Cardiac atrium fibroblast (primary cell): Measurements from ENCODE around the gene MACIR. TPM values are rescaled to one million over a fixed set of nuclear protein-coding genes. Genes with fewer than 3 reads are reported as not detected.

Experiments used
- total RNA-seq: library from RNA; depleted of rRNA; stranded (reverse); fragments of >200 nt; gene quantifications from 2 replicates; pipeline ENCODE4 v1.2.3, GENCODE V29; 2015

The MACIR gene, protein sequence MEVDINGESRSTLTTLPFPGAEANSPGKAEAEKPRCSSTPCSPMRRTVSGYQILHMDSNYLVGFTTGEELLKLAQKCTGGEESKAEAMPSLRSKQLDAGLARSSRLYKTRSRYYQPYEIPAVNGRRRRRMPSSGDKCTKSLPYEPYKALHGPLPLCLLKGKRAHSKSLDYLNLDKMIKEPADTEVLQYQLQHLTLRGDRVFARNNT
- total RNA-seq: 11.2 and 18.3 TPM in 2 replicates

GRCh38 chr5:103258368-103258956 is at the start of gene MACIR:
TSS of gene MACIR (plus strand) at chr5:103258763. CDS start at chr5:103275920, 17,157 bp downstream.

Other genes starting within 250 kb of the MACIR start
- 1.8 and 2.6 TPM in 2 replicates for gene GIN1, start 138.6 kb upstream of the MACIR start, total RNA-seq
- gene PPIP5K2, start 138.5 kb upstream of the MACIR start, total RNA-seq: 20.8 and 23.5 TPM in 2 replicates